ENCODE results near the gene CDC27.
A peak's percentile ranks its signal among the peaks of the same experiment; 100 is the strongest.
"Not testable (repeated sequence)": the region's sequence is repeated elsewhere in the genome, so short reads cannot be mapped to it uniquely, and the experiment has no call there.

CDC27 gene

GRCh38 chr17:47188876-47189731, at the start of gene CDC27:
CDC27 (minus strand) TSS chr17:47189295; CDS start chr17:47189172, 123 bp downstream.
- peak; percentile 95 for DNase-seq

GRCh38 chr17:47238321-47239010, 49.4 kb upstream of the CDC27 start:
- DNase-seq: no peak

- DNase-seq: no peak
These were observed 48.7 kb upstream of the CDC27 start for GRCh38 chr17:47237841-47238240.

- no peak for DNase-seq
These were observed 46.8 kb upstream of the CDC27 start for GRCh38 chr17:47235923-47236322.

GRCh38 chr17:47235506-47235905, 46.4 kb upstream of the CDC27 start:
- no peak for DNase-seq

GRCh38 chr17:47232465-47232864, 43.4 kb upstream of the CDC27 start:
- no peak for DNase-seq

- DNase-seq: no peak
These were observed 42.8 kb upstream of the CDC27 start for GRCh38 chr17:47231866-47232265.

GRCh38 chr17:47231334-47231733, 42.2 kb upstream of the CDC27 start:
- no peak for DNase-seq

GRCh38 chr17:47230864-47231263, 41.8 kb upstream of the CDC27 start:
- DNase-seq: no peak

- DNase-seq: peak; percentile 39
These were observed 40.7 kb upstream of the CDC27 start for GRCh38 chr17:47229535-47230443.

GRCh38 chr17:47227862-47228261, 38.8 kb upstream of the CDC27 start:
- no peak for DNase-seq

- no peak for DNase-seq
These were observed 37.0 kb upstream of the CDC27 start for GRCh38 chr17:47225911-47226688.

GRCh38 chr17:47225436-47225858, 36.4 kb upstream of the CDC27 start:
- no peak for DNase-seq

- DNase-seq: no peak
These were observed 35.9 kb upstream of the CDC27 start for GRCh38 chr17:47224966-47225365.

- DNase-seq: not testable (repeated sequence)
These were observed 35.0 kb upstream of the CDC27 start for GRCh38 chr17:47224077-47224476.

- DNase-seq: no peak
These were observed 34.4 kb upstream of the CDC27 start for GRCh38 chr17:47223460-47223859.

GRCh38 chr17:47223007-47223406, 33.9 kb upstream of the CDC27 start:
- DNase-seq: no peak

GRCh38 chr17:47222047-47222446, 33.0 kb upstream of the CDC27 start:
- DNase-seq: no peak

- DNase-seq: no peak
These were observed 32.1 kb upstream of the CDC27 start for GRCh38 chr17:47221154-47221553.

- no peak for DNase-seq
These were observed 31.5 kb upstream of the CDC27 start for GRCh38 chr17:47220531-47220999.

- no peak for DNase-seq
These were observed 30.8 kb upstream of the CDC27 start for GRCh38 chr17:47219621-47220475.

Data from NCI-H1417 treated with DMSO at 0.1 percent for 48 hours (cell line).